ENCODE measurements around the gene ITLN2.
A peak's percentile ranks its signal among the peaks of the same experiment; 100 is the strongest.
"Not testable (repeated sequence)": the region's sequence is repeated elsewhere in the genome, so short reads cannot be mapped to it uniquely, and the experiment has no call there.

ITLN2 gene

GRCh38 chr1:160954158-160955104 is at the start of gene ITLN2:
TSS of gene ITLN2 (minus strand) at chr1:160954809. CDS start at chr1:160954741, 68 bp downstream.
- DNase-seq = no peak

GRCh38 chr1:161001525-161001924 is 46.9 kb upstream of the ITLN2 start:
- no peak for DNase-seq

- no peak for DNase-seq
These were observed 46.3 kb upstream of the ITLN2 start for GRCh38 chr1:161000736-161001480.

GRCh38 chr1:160999376-160999775 is 44.8 kb upstream of the ITLN2 start:
- DNase-seq = no peak

GRCh38 chr1:160997323-160998038 is 42.9 kb upstream of the ITLN2 start:
- no peak for DNase-seq

GRCh38 chr1:160996178-160996577 is 41.6 kb upstream of the ITLN2 start:
- DNase-seq = no peak

GRCh38 chr1:160993544-160994193 is 39.1 kb upstream of the ITLN2 start:
- peak in 1 of 2 experiments; percentile 24 for DNase-seq

- not testable (repeated sequence) for DNase-seq
These were observed 37.4 kb upstream of the ITLN2 start for GRCh38 chr1:160992036-160992435.

- DNase-seq = no peak
These were observed 32.9 kb upstream of the ITLN2 start for GRCh38 chr1:160987359-160988050.

- DNase-seq = no peak
These were observed 31.1 kb upstream of the ITLN2 start for GRCh38 chr1:160985723-160986122.

GRCh38 chr1:160981584-160982411 is 27.2 kb upstream of the ITLN2 start:
- DNase-seq = no peak

GRCh38 chr1:160979286-160979685 is 24.7 kb upstream of the ITLN2 start:
- DNase-seq = no peak

- DNase-seq = no peak
These were observed 23.9 kb upstream of the ITLN2 start for GRCh38 chr1:160978510-160978927.

GRCh38 chr1:160975026-160975425 is 20.4 kb upstream of the ITLN2 start:
- DNase-seq = no peak

GRCh38 chr1:160973491-160973890 is 18.9 kb upstream of the ITLN2 start:
- DNase-seq = no peak

GRCh38 chr1:160972939-160973338 is 18.3 kb upstream of the ITLN2 start:
- DNase-seq = no peak

- DNase-seq = no peak
These were observed 17.0 kb upstream of the ITLN2 start for GRCh38 chr1:160971618-160972056.

GRCh38 chr1:160963521-160963920 is 8.9 kb upstream of the ITLN2 start:
- DNase-seq = peak; percentile 38 to 47

- DNase-seq = no peak
These were observed 6.8 kb upstream of the ITLN2 start for GRCh38 chr1:160961419-160961818.

- DNase-seq = no peak
These were observed 2.4 kb upstream of the ITLN2 start for GRCh38 chr1:160956966-160957365.

- DNase-seq = no peak
These were observed 1.6 kb downstream of the ITLN2 start for GRCh38 chr1:160953030-160953429.
